Measurements from ENCODE around the gene TRIB2.

Gene TRIB2

GRCh38 chr2:12742891-12743290, 26.2 kb downstream of the TRIB2 start:
- DNase-seq (ENCODE audit: low read depth), result no peak

- no peak for DNase-seq (ENCODE audit: low read depth)
These were observed 33.6 kb downstream of the TRIB2 start for GRCh38 chr2:12750166-12750905.

GRCh38 chr2:12754643-12755042, 37.9 kb downstream of the TRIB2 start:
- DNase-seq (ENCODE audit: low read depth), result no peak

- DNase-seq (ENCODE audit: low read depth), result no peak
These were observed 38.6 kb downstream of the TRIB2 start for GRCh38 chr2:12755384-12755783.

GRCh38 chr2:12759248-12759647, 42.5 kb downstream of the TRIB2 start:
- no peak for DNase-seq (ENCODE audit: low read depth)

- no peak for DNase-seq (ENCODE audit: low read depth)
These were observed 44.4 kb downstream of the TRIB2 start for GRCh38 chr2:12761104-12761503.

GRCh38 chr2:12762337-12762736, 45.6 kb downstream of the TRIB2 start:
- DNase-seq (ENCODE audit: low read depth), result no peak

- no peak for DNase-seq (ENCODE audit: low read depth)
These were observed 46.2 kb downstream of the TRIB2 start for GRCh38 chr2:12762976-12763375.

GRCh38 chr2:12763486-12763885, 46.8 kb downstream of the TRIB2 start:
- no peak for DNase-seq (ENCODE audit: low read depth)

- no peak for DNase-seq (ENCODE audit: low read depth)
These were observed 47.5 kb downstream of the TRIB2 start for GRCh38 chr2:12764075-12764730.

GRCh38 chr2:12764849-12765605, 48.3 kb downstream of the TRIB2 start:
- no peak for DNase-seq (ENCODE audit: low read depth)

GRCh38 chr2:12766421-12766879, 49.7 kb downstream of the TRIB2 start:
- no peak for DNase-seq (ENCODE audit: low read depth)

GRCh38 chr2:12767541-12767940, 50.8 kb downstream of the TRIB2 start:
- no peak for DNase-seq (ENCODE audit: low read depth)

- DNase-seq (ENCODE audit: low read depth), result no peak
These were observed 51.4 kb downstream of the TRIB2 start for GRCh38 chr2:12767996-12768624.

- DNase-seq (ENCODE audit: low read depth), result no peak
These were observed 52.9 kb downstream of the TRIB2 start for GRCh38 chr2:12769492-12770105.

GRCh38 chr2:12770300-12770968, 53.7 kb downstream of the TRIB2 start:
- no peak for DNase-seq (ENCODE audit: low read depth)

GRCh38 chr2:12771154-12771553, 54.4 kb downstream of the TRIB2 start:
- no peak for DNase-seq (ENCODE audit: low read depth)

GRCh38 chr2:12773586-12774394, 57.1 kb downstream of the TRIB2 start:
- DNase-seq (ENCODE audit: low read depth), result no peak

GRCh38 chr2:12774395-12774727, 57.6 kb downstream of the TRIB2 start:
- DNase-seq (ENCODE audit: low read depth), result no peak

GRCh38 chr2:12776521-12776961, 59.8 kb downstream of the TRIB2 start:
- no peak for DNase-seq (ENCODE audit: low read depth)

- DNase-seq (ENCODE audit: low read depth), result no peak
These were observed 61.6 kb downstream of the TRIB2 start for GRCh38 chr2:12778369-12778768.

Data from stimulated activated CD4-positive, alpha-beta T cell treated with anti-CD3 and anti-CD28 coated beads, Interleukin-2, amount 100 ng/mL, for 4 hours (primary cell).